IMR-90 (cell line): Measurements from ENCODE around the gene RUNDC1.

ENCODE experiments used
- CEBPB ChIP-seq: IDR thresholded peaks from 2 replicates; pipeline ENCODE4 v1.6.1; 2012; ENCODE audit warnings: low read depth, low read length, improper control_type of control experiment
- CTCF ChIP-seq: conservative IDR thresholded peaks from 2 replicates; pipeline ENCODE4 v1.5.1; 2012; ENCODE audit warnings: mild to moderate bottlenecking, low read depth, low read length, improper control_type of control experiment
- POLR2A ChIP-seq: IDR thresholded peaks from 2 replicates; pipeline ENCODE4 v1.6.1; 2012; ENCODE audit warnings: mild to moderate bottlenecking, low read depth, low read length
- RCOR1 ChIP-seq: IDR thresholded peaks from 2 replicates; pipeline ENCODE4 v1.6.1; 2012; ENCODE audit warnings: mild to moderate bottlenecking, low read length, improper control_type of control experiment; ENCODE audit not compliant: insufficient replicate concordance

GRCh38 chr17:43026595-43026994, 46.2 kb downstream of the RUNDC1 start:
- TF ChIP-seq POLR2A: no peak
- no peak for TF ChIP-seq CEBPB
- TF ChIP-seq CTCF: no peak
- TF ChIP-seq RCOR1: no peak
